ENCODE measurements around the gene ERVFRD-1.

- no peak for TF ChIP-seq POLR2A (IDR thresholded peaks at IDR 0.05; ENCODE audit: low read depth, low read length)
- no peak for TF ChIP-seq POLR2AphosphoS5 (IDR thresholded peaks at IDR 0.05; ENCODE audit: low read depth, low read length)
- TF ChIP-seq TAF1 (IDR thresholded peaks at IDR 0.05; ENCODE audit: low read depth, low read length): no peak
- TF ChIP-seq PAX5 (IDR thresholded peaks at IDR 0.05; ENCODE audit: insufficient read depth, low read length, severe bottlenecking): no peak
Observed at GRCh38 chr6:11083956-11084355, 27.6 kb downstream of the ERVFRD-1 start.

Measured in GM12891 (cell line).